ENCODE measurements around the gene CAND1. TPM values are rescaled to one million over a fixed set of nuclear protein-coding genes. Genes with fewer than 3 reads are reported as not detected.

The CAND1 gene
- total and polyA plus RNA-seq, 2 of the 8 experiments (the other 6 are each of a cell fraction or from before 2014, with no cell fraction given): 39.4 to 271 TPM

DNA sequence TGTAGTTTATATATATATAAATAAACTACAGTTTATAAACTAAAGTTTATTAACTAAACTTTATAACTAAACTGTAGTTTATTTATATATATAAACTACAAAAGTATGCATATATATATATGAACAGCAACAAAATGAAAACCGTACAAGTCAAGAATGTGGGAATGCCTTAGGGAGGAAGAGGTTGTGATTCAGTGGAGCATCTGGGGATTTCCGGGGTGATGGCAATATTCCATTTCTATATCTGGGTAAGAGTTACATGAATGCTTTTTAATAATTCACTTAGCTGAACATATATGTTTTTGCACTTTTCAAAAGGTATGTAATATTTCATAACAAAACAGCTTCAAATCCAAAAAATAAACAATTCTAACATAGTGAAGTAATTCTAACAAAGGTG lies 30.1 kb upstream of the CAND1 start:
- Histone ChIP-seq H3K79me1 (ENCODE audit: low read depth, low read length) (no peaks in the 10 kb centered on the region), H3K18ac (ENCODE audit: extremely low read depth, low read length) (no peak overlapping the region), H4K8ac (ENCODE audit: extremely low read depth, insufficient read depth, low read length) (no peak overlapping the region), H3K36me3 (ENCODE audit: control insufficient read depth in 2 of 4, insufficient read depth in 4 of 4, low read length in 3 of 4) (no peaks in the 10 kb centered on the region), H3K9me3 (ENCODE audit: insufficient read depth in 2 of 2, low read depth in 1 of 2, low read length in 1 of 2) (no peaks in the 10 kb centered on the region), H3K4me2 (ENCODE audit: insufficient read depth in 1 of 2, low read depth in 2 of 2, low read length in 2 of 2) (no peak overlapping the region), H3K23me2 (ENCODE audit: low read depth, low read length) (0 out of 2 replicates have a peak, but pooled peaks cover 1% of the 10 kb centered on the region), H3K4me3 (ENCODE audit: extremely low read depth in 1 of 4, insufficient read depth in 2 of 4, low read depth in 3 of 4, low read length in 4 of 4) (no peak overlapping the region), H3K27me3 (replicated peaks in 1 of 4; ENCODE audit: control insufficient read depth in 3 of 4, extremely low read depth in 1 of 4, insufficient read depth in 3 of 4, low read length in 3 of 4) (no peaks in the 10 kb centered on the region), H2BK20ac (ENCODE audit: low read length) (no peak overlapping the region), H2AFZ (ENCODE audit: low read length) (no peak overlapping the region), H2BK15ac (ENCODE audit: low read length) (no peak overlapping the region), H3K4me1 (replicated peaks in 1 of 4; ENCODE audit: control insufficient read depth in 3 of 4, insufficient read depth in 4 of 4, low read length in 3 of 4) (peaks cover 0 to 6% (median 0%) of the 10 kb centered on the region in 4 experiments; a peak in 2 of 7 replicates), H4K20me1 (replicated peaks in 1 of 2; ENCODE audit: control insufficient read depth in 1 of 2, insufficient read depth in 2 of 2, low read length in 2 of 2) (no peaks in the 10 kb centered on the region), H3K56ac (replicated peaks; ENCODE audit: insufficient read length, low read depth, low read length) (no peak overlapping the region), H3K9ac (replicated peaks in 1 of 4; ENCODE audit: extremely low read depth in 1 of 4, low read depth in 3 of 4, low read length in 3 of 4) (no peak overlapping the region), H4K91ac (replicated peaks; ENCODE audit: insufficient read length, low read length) (no peak overlapping the region), H2AK5ac (ENCODE audit: low read depth, low read length) (no peak overlapping the region), H2BK12ac (ENCODE audit: low read depth, low read length) (no peak overlapping the region), H2BK5ac (ENCODE audit: low read depth, low read length) (no peak overlapping the region), H3K4ac (replicated peaks; ENCODE audit: insufficient read length, low read depth, low read length) (no peak overlapping the region), H3K14ac (ENCODE audit: insufficient read length) (no peak overlapping the region), H4K5ac (ENCODE audit: insufficient read length, low read depth, low read length) (no peak overlapping the region), H3K79me2 (ENCODE audit: control insufficient read depth in 1 of 2, insufficient read depth in 2 of 2, low read length in 2 of 2) (no peaks in the 10 kb centered on the region), H2BK120ac (replicated peaks; ENCODE audit: low read depth, low read length) (no peak overlapping the region), H3K23ac (ENCODE audit: insufficient read length) (no peak overlapping the region), H3K27ac (ENCODE audit: low read depth, low read length) (no peak overlapping the region)
- POLR2A ChIA-PET (ENCODE audit: partially characterized antibody): no interaction called here
- DNase-seq (ENCODE audit: low read depth in 1 of 2, low spot score in 2 of 2) (no peak), FAIRE-seq (no peak)
- 64% methylated on average over 2 of the region's 2 CpGs; no CpG with 5 or more reads in 1 of the 2 experiments for WGBS, 2 experiments (ENCODE audit: extremely low coverage in 1 of 2, insufficient coverage in 1 of 2, insufficient read length in 1 of 2, insufficient replicate concordance in 2 of 2, low coverage in 1 of 2, low lambda C conversion rate in 2 of 2, missing lambda C conversion rate in 1 of 2)
- CTCF ChIA-PET (ENCODE audit: partially characterized antibody): interaction anchor here (0.7 to 1.1 kb wide), 2 partner anchors 13 to 18 kb away, joined by 3 read pairs; no protein-coding TSS in a partner anchor
- TF ChIP-seq RFX5 (IDR thresholded peaks at IDR 0.05; ENCODE audit: borderline replicate concordance, low read depth, low read length): no peak
- TF ChIP-seq SUZ12 (IDR thresholded peaks at IDR 0.05; ENCODE audit: low read length): no peak
- TF ChIP-seq POU5F1 (IDR thresholded peaks at IDR 0.05; ENCODE audit: low read depth, low read length): no peak
- TF ChIP-seq NANOG (IDR thresholded peaks at IDR 0.05; ENCODE audit: insufficient read depth, low read depth, low read length, poor library complexity, severe bottlenecking): no peak
- no peak for TF ChIP-seq TAF7 (optimal IDR thresholded peaks at IDR 0.05; ENCODE audit: borderline replicate concordance, low read depth, low read length)
- TF ChIP-seq JUN (IDR thresholded peaks at IDR 0.05; ENCODE audit: low read depth, low read length): no peak
